ENCODE data around the gene CWC27.

Gene CWC27

GRCh38 chr5:64836190-64836755 is 67.5 kb downstream of the CWC27 start:
- no peaks in the 10 kb centered on the region for H3K27me3 ChIP-seq (ENCODE audit: control insufficient read depth in 1 of 2, insufficient read depth in 2 of 2, low read length in 2 of 2)
- no peak overlapping the region for H3K9ac ChIP-seq (ENCODE audit: low read length in 2 of 2)
- H3K4me1 ChIP-seq (ENCODE audit: control insufficient read depth, insufficient read depth, low read length): no peaks in the 10 kb centered on the region

GRCh38 chr5:64836786-64837185 is 68.1 kb downstream of the CWC27 start:
- Histone ChIP-seq H3K4me1 (ENCODE audit: control insufficient read depth, insufficient read depth, low read length) (no peaks in the 10 kb centered on the region), H3K27ac (ENCODE audit: low read length) (no peak overlapping the region), H3K9me3 (ENCODE audit: control insufficient read depth in 2 of 2, low read length in 2 of 2) (no peaks in the 10 kb centered on the region), H3K27me3 (ENCODE audit: control insufficient read depth in 1 of 2, insufficient read depth in 2 of 2, low read length in 2 of 2) (no peaks in the 10 kb centered on the region), H3K36me3 (ENCODE audit: control insufficient read depth in 2 of 2, insufficient read depth in 2 of 2, low read length in 2 of 2) (no peaks in the 10 kb centered on the region), H3K9ac (ENCODE audit: low read length in 2 of 2) (no peak overlapping the region), H3K4me3 (ENCODE audit: low read length in 2 of 2) (no peak overlapping the region)

More at GRCh38 chr5:64836190-64836755, 67.5 kb downstream of the CWC27 start:
- Histone ChIP-seq H3K36me3 (ENCODE audit: control insufficient read depth in 2 of 2, insufficient read depth in 2 of 2, low read length in 2 of 2) (no peaks in the 10 kb centered on the region), H3K27ac (ENCODE audit: low read length) (no peak overlapping the region), H3K4me3 (ENCODE audit: low read length in 2 of 2) (no peak overlapping the region), H3K9me3 (ENCODE audit: control insufficient read depth in 2 of 2, low read length in 2 of 2) (no peaks in the 10 kb centered on the region)

GRCh38 chr5:64838376-64838775 is 69.6 kb downstream of the CWC27 start:
- H3K36me3 ChIP-seq (ENCODE audit: control insufficient read depth in 2 of 2, insufficient read depth in 2 of 2, low read length in 2 of 2): no peaks in the 10 kb centered on the region

GRCh38 chr5:64838803-64839202 is 70.1 kb downstream of the CWC27 start:
- H3K9me3 ChIP-seq (ENCODE audit: control insufficient read depth in 2 of 2, low read length in 2 of 2): no peaks in the 10 kb centered on the region
- no peak overlapping the region for H3K27ac ChIP-seq (ENCODE audit: low read length)
- no peaks in the 10 kb centered on the region for H3K36me3 ChIP-seq (ENCODE audit: control insufficient read depth in 2 of 2, insufficient read depth in 2 of 2, low read length in 2 of 2)
- no peaks in the 10 kb centered on the region for H3K4me1 ChIP-seq (ENCODE audit: control insufficient read depth, insufficient read depth, low read length)
- no peaks in the 10 kb centered on the region for H3K27me3 ChIP-seq (ENCODE audit: control insufficient read depth in 1 of 2, insufficient read depth in 2 of 2, low read length in 2 of 2)
- no peak overlapping the region for H3K4me3 ChIP-seq (ENCODE audit: low read length in 2 of 2)
- no peak overlapping the region for H3K9ac ChIP-seq (ENCODE audit: low read length in 2 of 2)

More at GRCh38 chr5:64838376-64838775, 69.6 kb downstream of the CWC27 start:
- Histone ChIP-seq H3K4me1 (ENCODE audit: control insufficient read depth, insufficient read depth, low read length) (no peaks in the 10 kb centered on the region), H3K9me3 (ENCODE audit: control insufficient read depth in 2 of 2, low read length in 2 of 2) (no peaks in the 10 kb centered on the region), H3K27ac (ENCODE audit: low read length) (no peak overlapping the region), H3K27me3 (ENCODE audit: control insufficient read depth in 1 of 2, insufficient read depth in 2 of 2, low read length in 2 of 2) (no peaks in the 10 kb centered on the region), H3K4me3 (ENCODE audit: low read length in 2 of 2) (no peak overlapping the region), H3K9ac (ENCODE audit: low read length in 2 of 2) (no peak overlapping the region)

GRCh38 chr5:64839936-64840335 is 71.2 kb downstream of the CWC27 start:
- no peaks in the 10 kb centered on the region for H3K9me3 ChIP-seq (ENCODE audit: control insufficient read depth in 2 of 2, low read length in 2 of 2)
- no peak overlapping the region for H3K27ac ChIP-seq (ENCODE audit: low read length)
- H3K4me3 ChIP-seq (ENCODE audit: low read length in 2 of 2): no peak overlapping the region
- H3K27me3 ChIP-seq (ENCODE audit: control insufficient read depth in 1 of 2, insufficient read depth in 2 of 2, low read length in 2 of 2): no peaks in the 10 kb centered on the region
- no peaks in the 10 kb centered on the region for H3K4me1 ChIP-seq (ENCODE audit: control insufficient read depth, insufficient read depth, low read length)
- H3K9ac ChIP-seq (ENCODE audit: low read length in 2 of 2): no peak overlapping the region
- peaks cover 0 to 3% of the 10 kb centered on the region in 2 donors for H3K36me3 ChIP-seq (ENCODE audit: control insufficient read depth in 2 of 2, insufficient read depth in 2 of 2, low read length in 2 of 2)

GRCh38 chr5:64840958-64841357 is 72.2 kb downstream of the CWC27 start:
- Histone ChIP-seq H3K36me3 (ENCODE audit: control insufficient read depth in 2 of 2, insufficient read depth in 2 of 2, low read length in 2 of 2) (peaks cover 0 to 6% of the 10 kb centered on the region in 2 donors), H3K27ac (ENCODE audit: low read length) (no peak overlapping the region), H3K4me1 (ENCODE audit: control insufficient read depth, insufficient read depth, low read length) (no peaks in the 10 kb centered on the region), H3K4me3 (ENCODE audit: low read length in 2 of 2) (no peak overlapping the region), H3K9ac (ENCODE audit: low read length in 2 of 2) (no peak overlapping the region), H3K9me3 (ENCODE audit: control insufficient read depth in 2 of 2, low read length in 2 of 2) (no peaks in the 10 kb centered on the region), H3K27me3 (ENCODE audit: control insufficient read depth in 1 of 2, insufficient read depth in 2 of 2, low read length in 2 of 2) (no peaks in the 10 kb centered on the region)

- H3K27ac ChIP-seq (ENCODE audit: low read length): no peak overlapping the region
- no peak overlapping the region for H3K4me3 ChIP-seq (ENCODE audit: low read length in 2 of 2)
- no peaks in the 10 kb centered on the region for H3K4me1 ChIP-seq (ENCODE audit: control insufficient read depth, insufficient read depth, low read length)
- H3K36me3 ChIP-seq (ENCODE audit: control insufficient read depth in 2 of 2, insufficient read depth in 2 of 2, low read length in 2 of 2): no peaks in the 10 kb centered on the region
- no peaks in the 10 kb centered on the region for H3K9me3 ChIP-seq (ENCODE audit: control insufficient read depth in 2 of 2, low read length in 2 of 2)
- H3K9ac ChIP-seq (ENCODE audit: low read length in 2 of 2): no peak overlapping the region
- no peaks in the 10 kb centered on the region for H3K27me3 ChIP-seq (ENCODE audit: control insufficient read depth in 1 of 2, insufficient read depth in 2 of 2, low read length in 2 of 2)
Measured at GRCh38 chr5:64853777-64854176, 85.0 kb downstream of the CWC27 start.

- Histone ChIP-seq H3K27ac (ENCODE audit: low read length) (no peak overlapping the region), H3K36me3 (ENCODE audit: control insufficient read depth in 2 of 2, insufficient read depth in 2 of 2, low read length in 2 of 2) (no peaks in the 10 kb centered on the region), H3K4me3 (ENCODE audit: low read length in 2 of 2) (no peak overlapping the region), H3K9ac (ENCODE audit: low read length in 2 of 2) (no peak overlapping the region), H3K27me3 (ENCODE audit: control insufficient read depth in 1 of 2, insufficient read depth in 2 of 2, low read length in 2 of 2) (no peaks in the 10 kb centered on the region), H3K4me1 (ENCODE audit: control insufficient read depth, insufficient read depth, low read length) (no peaks in the 10 kb centered on the region), H3K9me3 (ENCODE audit: control insufficient read depth in 2 of 2, low read length in 2 of 2) (no peaks in the 10 kb centered on the region)
Measured at GRCh38 chr5:64854855-64855254, 86.1 kb downstream of the CWC27 start.

GRCh38 chr5:64859881-64860280 is 91.2 kb downstream of the CWC27 start:
- no peak overlapping the region for H3K27ac ChIP-seq (ENCODE audit: low read length)
- no peak overlapping the region for H3K9ac ChIP-seq (ENCODE audit: low read length in 2 of 2)
- no peak overlapping the region for H3K4me3 ChIP-seq (ENCODE audit: low read length in 2 of 2)

GRCh38 chr5:64861281-64861680 is 92.6 kb downstream of the CWC27 start:
- no peaks in the 10 kb centered on the region for H3K4me1 ChIP-seq (ENCODE audit: control insufficient read depth, insufficient read depth, low read length)
- H3K36me3 ChIP-seq (ENCODE audit: control insufficient read depth in 2 of 2, insufficient read depth in 2 of 2, low read length in 2 of 2): no peaks in the 10 kb centered on the region
- no peak overlapping the region for H3K9ac ChIP-seq (ENCODE audit: low read length in 2 of 2)
- H3K27me3 ChIP-seq (ENCODE audit: control insufficient read depth in 1 of 2, insufficient read depth in 2 of 2, low read length in 2 of 2): no peaks in the 10 kb centered on the region
- H3K4me3 ChIP-seq (ENCODE audit: low read length in 2 of 2): no peak overlapping the region
- no peaks in the 10 kb centered on the region for H3K9me3 ChIP-seq (ENCODE audit: control insufficient read depth in 2 of 2, low read length in 2 of 2)
- no peak overlapping the region for H3K27ac ChIP-seq (ENCODE audit: low read length)

More at GRCh38 chr5:64859881-64860280, 91.2 kb downstream of the CWC27 start:
- Histone ChIP-seq H3K27me3 (ENCODE audit: control insufficient read depth in 1 of 2, insufficient read depth in 2 of 2, low read length in 2 of 2) (no peaks in the 10 kb centered on the region), H3K36me3 (ENCODE audit: control insufficient read depth in 2 of 2, insufficient read depth in 2 of 2, low read length in 2 of 2) (no peaks in the 10 kb centered on the region), H3K9me3 (ENCODE audit: control insufficient read depth in 2 of 2, low read length in 2 of 2) (no peaks in the 10 kb centered on the region), H3K4me1 (ENCODE audit: control insufficient read depth, insufficient read depth, low read length) (no peaks in the 10 kb centered on the region)

- H3K27ac ChIP-seq (ENCODE audit: low read length): no peak overlapping the region
- H3K4me1 ChIP-seq (ENCODE audit: control insufficient read depth, insufficient read depth, low read length): no peaks in the 10 kb centered on the region
- no peaks in the 10 kb centered on the region for H3K27me3 ChIP-seq (ENCODE audit: control insufficient read depth in 1 of 2, insufficient read depth in 2 of 2, low read length in 2 of 2)
- no peak overlapping the region for H3K4me3 ChIP-seq (ENCODE audit: low read length in 2 of 2)
- H3K36me3 ChIP-seq (ENCODE audit: control insufficient read depth in 2 of 2, insufficient read depth in 2 of 2, low read length in 2 of 2): no peaks in the 10 kb centered on the region
- H3K9ac ChIP-seq (ENCODE audit: low read length in 2 of 2): no peak overlapping the region
- no peaks in the 10 kb centered on the region for H3K9me3 ChIP-seq (ENCODE audit: control insufficient read depth in 2 of 2, low read length in 2 of 2)
Measured at GRCh38 chr5:64864171-64864570, 95.4 kb downstream of the CWC27 start.

Measured in stomach smooth muscle (tissue), 2 donors.